NCI-H2196 (cell line): ENCODE data around the gene LMNTD2.

Experiments
- DNase-seq: peaks from one replicate; lab custom pipeline; 2025; ENCODE audit not compliant: unreplicated experiment; lab: John Stamatoyannopoulos, UW

LMNTD2 gene

GRCh38 chr11:514606-515005 is 45.9 kb downstream of the LMNTD2 start:
- DNase-seq, result no peak

GRCh38 chr11:512761-513595 is 47.6 kb downstream of the LMNTD2 start:
- no peak for DNase-seq

- DNase-seq, result no peak
Observed at GRCh38 chr11:508956-509355, 51.6 kb downstream of the LMNTD2 start.

- DNase-seq, result no peak
Observed at GRCh38 chr11:507727-508515, 52.6 kb downstream of the LMNTD2 start.

- peak; percentile 95 for DNase-seq
Observed at GRCh38 chr11:506995-507726, 53.4 kb downstream of the LMNTD2 start, which contains the start of gene RNH1. TSS of gene RNH1 (minus strand) at chr11:507242. CDS start at chr11:502162, 5,080 bp downstream.

- DNase-seq, result peak; percentile 97
Observed at GRCh38 chr11:506238-506994, 54.1 kb downstream of the LMNTD2 start.

- DNase-seq, result no peak
Observed at GRCh38 chr11:504994-505344, 55.6 kb downstream of the LMNTD2 start.
